RWPE1 (cell line): ENCODE measurements around the gene CDK14.

ENCODE experiments used
- CTCF ChIA-PET: fragments of 350-600 bp; sonication (Branson Sonifier 250); formaldehyde crosslinking; extraction: SDS; loops from one replicate; lab custom pipeline; 2021; lab: Yijun Ruan, JAX
- POLR2A ChIA-PET: fragments of 400-600 bp; formaldehyde crosslinking; extraction: SDS; loops from one replicate; lab custom pipeline; 2020; ENCODE audit warnings: antibody characterized with exemption; ENCODE audit not compliant: low non-redundant PET; lab: Yijun Ruan, JAX
- DNase-seq: peaks from one replicate; pipeline ENCODE4 v3.0.0; 2012; ENCODE audit warnings: low spot score
- H3K27ac ChIP-seq: fragments of 450-650 bp; 2 replicates; pipeline ENCODE4 v1.5.1; 2017
- CTCF ChIP-seq: fragments of 450-650 bp; conservative IDR thresholded peaks from 2 replicates; pipeline ENCODE4 v1.5.1; 2017; ENCODE audit warnings: low read depth, mild to moderate bottlenecking

Gene CDK14

GRCh38 chr7:91045606-91046005 lies 449.5 kb downstream of the CDK14 start:
- ChIA-PET POLR2A (no interaction called here), CTCF (interaction anchor here (0.7 to 0.8 kb wide), 2 partner anchors 11 to 37 kb away, joined by 3 to 6 read pairs; no protein-coding TSS in a partner anchor)

GRCh38 chr7:91046322-91047089 lies 450.4 kb downstream of the CDK14 start:
- POLR2A ChIA-PET: no interaction called here
- no peak for DNase-seq
- no peak overlapping the region for H3K27ac ChIP-seq
- CTCF ChIA-PET: interaction anchor here (0.7 kb wide), 1 partner anchor 563 kb away, joined by 3 read pairs; no protein-coding TSS in a partner anchor
- TF ChIP-seq CTCF: peak; percentile 65

More at GRCh38 chr7:91045606-91046005, 449.5 kb downstream of the CDK14 start:
- no peak overlapping the region for H3K27ac ChIP-seq
- no peak for DNase-seq
- TF ChIP-seq CTCF: no peak

- H3K27ac ChIP-seq: no peak overlapping the region
- no peak for TF ChIP-seq CTCF
- ChIA-PET CTCF (no interaction called here), POLR2A (no interaction called here)
- DNase-seq: no peak
Observed at GRCh38 chr7:91047636-91048035, 451.5 kb downstream of the CDK14 start.

GRCh38 chr7:91050677-91051076 lies 454.6 kb downstream of the CDK14 start:
- no peak overlapping the region for H3K27ac ChIP-seq
- ChIA-PET CTCF (no interaction called here), POLR2A (no interaction called here)
- no peak for DNase-seq
- TF ChIP-seq CTCF: no peak

- CTCF ChIA-PET: no interaction called here
- no peak overlapping the region for H3K27ac ChIP-seq
- POLR2A ChIA-PET: no interaction called here
- no peak for DNase-seq
- TF ChIP-seq CTCF: no peak
Observed at GRCh38 chr7:91051966-91052365, 455.8 kb downstream of the CDK14 start.

- no peak for DNase-seq
- CTCF ChIA-PET: no interaction called here
- no peak overlapping the region for H3K27ac ChIP-seq
- TF ChIP-seq CTCF: no peak
- POLR2A ChIA-PET: no interaction called here
Observed at GRCh38 chr7:91054374-91054773, 458.3 kb downstream of the CDK14 start.
